ENCODE results near the gene MICAL2. TPM values are rescaled to one million over a fixed set of nuclear protein-coding genes. Genes with fewer than 3 reads are reported as not detected.

The MICAL2 gene
- total and polyA plus RNA-seq, 2 of the 13 experiments (the other 11 are each of a cell fraction or from before 2014, with no cell fraction given), result 0.78 to 1.1 TPM

GRCh38 chr11:12152321-12152720 is 41.9 kb downstream of the MICAL2 start:
- DNase-seq (ENCODE audit: low spot score), result no peak
- CTCF ChIA-PET (ENCODE audit: low intra/inter-chr PET ratio, low total read pairs), result no interaction called here
- TF ChIP-seq TGIF2 (CRISPR knock-in tag; IDR thresholded peaks at IDR 0.05) (no peak), KLF6 (CRISPR knock-in tag; IDR thresholded peaks at IDR 0.05) (no peak), DNMT1 (CRISPR knock-in tag; IDR thresholded peaks at IDR 0.05) (no peak), HNRNPH1 (optimal IDR thresholded peaks at IDR 0.05; ENCODE audit: low read depth, low read length) (no peak), NFE2L1 (CRISPR knock-in tag; IDR thresholded peaks at IDR 0.05; ENCODE audit: borderline replicate concordance) (no peak), ZNF362 (CRISPR knock-in tag; IDR thresholded peaks at IDR 0.05; ENCODE audit: borderline replicate concordance) (no peak), XRCC5 (optimal IDR thresholded peaks at IDR 0.05; ENCODE audit: low read length) (no peak), TSC22D2 (CRISPR knock-in tag; IDR thresholded peaks at IDR 0.05; ENCODE audit: borderline replicate concordance) (no peak), MYC (CRISPR knock-in tag; IDR thresholded peaks at IDR 0.05; ENCODE audit: borderline replicate concordance) (no peak), ZNF644 (CRISPR knock-in tag; IDR thresholded peaks at IDR 0.05; ENCODE audit: low read depth) (no peak), TAF1 (CRISPR knock-in tag; IDR thresholded peaks at IDR 0.05) (no peak), ZNF780A (CRISPR knock-in tag; IDR thresholded peaks at IDR 0.05) (no peak), PHF5A (CRISPR knock-in tag; IDR thresholded peaks at IDR 0.05; ENCODE audit: low read depth, unreplicated experiment) (no peak), DNMT3B (CRISPR knock-in tag; conservative IDR thresholded peaks at IDR 0.05) (no peak), DMAP1 (CRISPR knock-in tag; IDR thresholded peaks at IDR 0.05) (no peak), NKX3-1 (CRISPR knock-in tag; IDR thresholded peaks at IDR 0.05) (no peak), CERS6 (CRISPR knock-in tag; IDR thresholded peaks at IDR 0.05) (no peak), ZNF562 (CRISPR knock-in tag; IDR thresholded peaks at IDR 0.05; ENCODE audit: borderline replicate concordance) (no peak)
- TF ChIP-seq, protein P1, sequence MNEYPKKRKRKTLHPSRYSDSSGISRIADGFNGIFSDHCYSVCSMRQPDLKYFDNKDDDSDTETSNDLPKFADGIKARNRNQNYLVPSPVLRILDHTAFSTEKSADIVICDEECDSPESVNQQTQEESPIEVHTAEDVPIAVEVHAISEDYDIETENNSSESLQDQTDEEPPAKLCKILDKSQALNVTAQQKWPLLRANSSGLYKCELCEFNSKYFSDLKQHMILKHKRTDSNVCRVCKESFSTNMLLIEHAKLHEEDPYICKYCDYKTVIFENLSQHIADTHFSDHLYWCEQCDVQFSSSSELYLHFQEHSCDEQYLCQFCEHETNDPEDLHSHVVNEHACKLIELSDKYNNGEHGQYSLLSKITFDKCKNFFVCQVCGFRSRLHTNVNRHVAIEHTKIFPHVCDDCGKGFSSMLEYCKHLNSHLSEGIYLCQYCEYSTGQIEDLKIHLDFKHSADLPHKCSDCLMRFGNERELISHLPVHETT (CRISPR knock-in tag; conservative IDR thresholded peaks at IDR 0.05), result no peak
- H3K36me3 ChIP-seq (replicated peaks in 1 of 2; ENCODE audit: control insufficient read depth in 1 of 2, insufficient read depth in 2 of 2, low read length in 2 of 2), result no peaks in the 10 kb centered on the region
- no peak for ATAC-seq
- no peak overlapping the region for H3K9ac ChIP-seq (ENCODE audit: insufficient read depth, low read depth, low read length)
- 93% methylated on average over 2 of the region's 2 CpGs for WGBS (ENCODE audit: low lambda C conversion rate)
- in situ Hi-C loops (cut with HindIII; ENCODE audit: extremely low pct_ligation_motif_present, low pct_unique_long_range_greater_than_20kb) (no loop called here), intact Hi-C loops (cut with micrococcal nuclease; ENCODE audit: unreplicated experiment) (no loop called here)
- H3K4me3 ChIP-seq (replicated peaks in 1 of 3; ENCODE audit: insufficient read depth in 1 of 3, low read depth in 2 of 3, low read length in 3 of 3), result no peak overlapping the region
- no peaks in the 10 kb centered on the region; a peak in 1 of 5 replicates for H3K27me3 ChIP-seq (ENCODE audit: control insufficient read depth in 1 of 2, insufficient read depth in 2 of 2, low read length in 2 of 2)
- no peak for FAIRE-seq
- H4K20me1 ChIP-seq (ENCODE audit: insufficient read depth, low read length), result no peaks in the 10 kb centered on the region
- H3K4me1 ChIP-seq (ENCODE audit: insufficient read depth, low read length), result peaks cover 20% of the 10 kb centered on the region
- no TSS peak for BruUV-seq (replicated peaks)
- H3K9me3 ChIP-seq (ENCODE audit: low read length), result no peaks in the 10 kb centered on the region
- H3K27ac ChIP-seq (ENCODE audit: extremely low read length, insufficient read depth, low read length), result no peak overlapping the region
- POLR2A ChIA-PET, result no interaction called here
- no peak overlapping the region for H3K4me2 ChIP-seq (ENCODE audit: low read depth, low read length)
- H2AFZ ChIP-seq (ENCODE audit: low read length), result no peak overlapping the region
- no peaks in the 10 kb centered on the region for H3K79me2 ChIP-seq (ENCODE audit: insufficient read depth, low read length)
